ENCODE measurements around the gene CLHC1. TPM values are rescaled to one million over a fixed set of nuclear protein-coding genes. Genes with fewer than 3 reads are reported as not detected.

Gene CLHC1
- total RNA-seq, 1 donor from 2014 or later = 19.8 TPM

DNA sequence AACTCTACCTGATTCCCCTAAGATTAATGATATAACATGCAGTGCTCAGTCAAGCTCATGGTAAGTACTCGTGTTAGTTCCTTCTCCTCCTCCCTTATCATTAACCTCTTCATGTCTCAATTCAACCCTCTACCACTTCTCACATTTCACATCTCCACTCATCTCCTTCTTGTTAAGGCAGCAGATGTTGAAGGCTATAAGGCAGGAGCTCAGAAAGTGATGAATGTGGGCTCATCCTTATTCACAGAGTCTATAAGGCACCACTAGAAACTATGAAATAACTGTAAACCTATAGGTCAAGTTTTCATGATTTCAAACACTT is 56.0 kb downstream of the CLHC1 start:
- DNase-seq = no peak
- Mint-ChIP-seq H3K9me3 (ENCODE audit: unreplicated experiment) (no peaks in the 10 kb centered on the region), H3K27ac (ENCODE audit: unreplicated experiment) (no peak overlapping the region), H3K4me1 (ENCODE audit: low read depth, unreplicated experiment) (peaks cover 7% of the 10 kb centered on the region), H3K4me3 (ENCODE audit: unreplicated experiment) (no peak overlapping the region), H3K27me3 (ENCODE audit: unreplicated experiment) (no peaks in the 10 kb centered on the region), H3K36me3 (ENCODE audit: unreplicated experiment) (no peaks in the 10 kb centered on the region)
- TF ChIP-seq CTCF (IDR thresholded peaks at IDR 0.05; ENCODE audit: partially characterized antibody, unreplicated experiment) = no peak

- H3K4me1 Mint-ChIP-seq (ENCODE audit: low read depth, unreplicated experiment) = peaks cover 6% of the 10 kb centered on the region
- H3K27ac Mint-ChIP-seq (ENCODE audit: unreplicated experiment) = no peak overlapping the region
- peak; percentile 54 for TF ChIP-seq CTCF (IDR thresholded peaks at IDR 0.05; ENCODE audit: partially characterized antibody, unreplicated experiment)
- no peaks in the 10 kb centered on the region for H3K36me3 Mint-ChIP-seq (ENCODE audit: unreplicated experiment)
- no peaks in the 10 kb centered on the region for H3K9me3 Mint-ChIP-seq (ENCODE audit: unreplicated experiment)
- no peaks in the 10 kb centered on the region for H3K27me3 Mint-ChIP-seq (ENCODE audit: unreplicated experiment)
- DNase-seq = no peak
- H3K4me3 Mint-ChIP-seq (ENCODE audit: unreplicated experiment) = no peak overlapping the region
Observed at GRCh38 chr2:55175254-55176093, 56.6 kb downstream of the CLHC1 start.

GRCh38 chr2:55173438-55174054 is 58.5 kb downstream of the CLHC1 start:
- Mint-ChIP-seq H3K27me3 (ENCODE audit: unreplicated experiment) (no peaks in the 10 kb centered on the region), H3K4me3 (ENCODE audit: unreplicated experiment) (no peak overlapping the region), H3K27ac (ENCODE audit: unreplicated experiment) (no peak overlapping the region), H3K4me1 (ENCODE audit: low read depth, unreplicated experiment) (peaks cover 6% of the 10 kb centered on the region), H3K36me3 (ENCODE audit: unreplicated experiment) (no peaks in the 10 kb centered on the region), H3K9me3 (ENCODE audit: unreplicated experiment) (no peaks in the 10 kb centered on the region)
- no peak for TF ChIP-seq CTCF (IDR thresholded peaks at IDR 0.05; ENCODE audit: partially characterized antibody, unreplicated experiment)
- no peak for DNase-seq

DNA sequence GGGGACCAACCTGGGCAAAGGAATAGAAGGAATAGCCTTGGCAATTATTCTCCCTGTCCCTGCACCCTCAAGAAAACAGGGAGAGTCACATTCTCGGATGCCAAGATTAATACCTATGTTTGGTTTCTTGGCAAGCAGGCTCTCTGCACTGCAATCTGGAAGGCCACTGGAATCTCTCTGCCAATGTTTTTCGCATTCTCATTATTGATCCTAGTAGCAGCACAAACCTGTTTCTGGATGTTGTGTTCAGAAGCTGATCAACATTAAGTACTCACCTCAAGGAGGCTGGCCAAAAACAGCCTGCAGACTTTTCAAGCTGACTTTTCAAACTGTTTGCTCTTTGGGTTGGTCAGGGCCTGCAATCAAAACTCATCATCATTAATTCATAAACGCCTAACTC is 62.2 kb downstream of the CLHC1 start:
- H3K27ac Mint-ChIP-seq (ENCODE audit: unreplicated experiment) = no peak overlapping the region
- H3K4me3 Mint-ChIP-seq (ENCODE audit: unreplicated experiment) = no peak overlapping the region
- TF ChIP-seq CTCF (IDR thresholded peaks at IDR 0.05; ENCODE audit: partially characterized antibody, unreplicated experiment) = no peak
- no peaks in the 10 kb centered on the region for H3K27me3 Mint-ChIP-seq (ENCODE audit: unreplicated experiment)
- no peak for DNase-seq
- H3K9me3 Mint-ChIP-seq (ENCODE audit: unreplicated experiment) = no peaks in the 10 kb centered on the region
- no peaks in the 10 kb centered on the region for H3K36me3 Mint-ChIP-seq (ENCODE audit: unreplicated experiment)
- peaks cover 14% of the 10 kb centered on the region for H3K4me1 Mint-ChIP-seq (ENCODE audit: low read depth, unreplicated experiment)

DNA sequence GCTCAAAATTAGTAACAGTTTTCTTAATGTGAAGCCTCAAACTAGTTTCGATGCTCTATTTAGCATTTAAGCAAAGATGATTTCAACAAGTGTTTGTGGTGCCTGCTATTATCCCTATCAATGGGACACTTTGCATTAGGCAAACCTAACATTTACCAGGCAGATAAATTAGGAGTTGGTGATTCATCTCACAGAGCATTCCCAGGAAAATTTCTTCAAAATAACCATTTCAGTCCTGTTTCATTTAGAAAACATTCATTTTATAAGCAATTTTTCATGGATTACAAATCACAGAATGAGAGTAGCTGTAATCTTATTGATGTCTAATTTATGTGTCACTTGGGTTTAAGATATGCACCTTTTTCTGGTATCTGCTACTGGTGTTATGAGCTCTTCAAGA is 62.7 kb downstream of the CLHC1 start:
- H3K36me3 Mint-ChIP-seq (ENCODE audit: unreplicated experiment) = no peaks in the 10 kb centered on the region
- no peak for TF ChIP-seq CTCF (IDR thresholded peaks at IDR 0.05; ENCODE audit: partially characterized antibody, unreplicated experiment)
- no peaks in the 10 kb centered on the region for H3K27me3 Mint-ChIP-seq (ENCODE audit: unreplicated experiment)
- H3K27ac Mint-ChIP-seq (ENCODE audit: unreplicated experiment) = no peak overlapping the region
- H3K4me1 Mint-ChIP-seq (ENCODE audit: low read depth, unreplicated experiment) = peaks cover 14% of the 10 kb centered on the region
- H3K9me3 Mint-ChIP-seq (ENCODE audit: unreplicated experiment) = no peaks in the 10 kb centered on the region
- DNase-seq = no peak
- H3K4me3 Mint-ChIP-seq (ENCODE audit: unreplicated experiment) = no peak overlapping the region
